Body of pancreas (tissue), 4 donors: ENCODE measurements around the gene NPHP4. TPM values are rescaled to one million over a fixed set of nuclear protein-coding genes. Genes with fewer than 3 reads are reported as not detected.

Source experiments
- ATAC-seq: fragments of 150-250 bp; one replicate; pipeline ENCODE4 v1.9.1; 2016
- DNase-seq, 4 donors: peaks; one replicate each; pipeline ENCODE4 v3.0.0-alpha.2; 2019
- H3K27ac ChIP-seq, 4 donors: fragments of 200-600 bp; sonication (generic); 1 replicate in 3 of 4; 2 replicates in 1 of 4; pipeline versions ENCODE4 v1.5.1 to v1.6.1; 2016 to 2019; ENCODE audit warnings: mild to moderate bottlenecking in 1 of 4, mixed read lengths in 1 of 4, moderate library complexity in 1 of 4
- H3K27me3 ChIP-seq, 2 donors: fragments of 200-600 bp; sonication (generic); one replicate each; pipeline ENCODE4 v1.6.0; 2016; ENCODE audit warnings: mild to moderate bottlenecking in 1 of 2
- H3K36me3 ChIP-seq, 2 donors: fragments of 200-600 bp; sonication (generic); replicated peaks in 1 of 2; 2 replicates each; pipeline ENCODE4 v1.5.1; 2016; ENCODE audit warnings: low read depth in 2 of 2; ENCODE audit not compliant: insufficient read depth in 1 of 2
- H3K4me1 ChIP-seq: fragments of 200-600 bp; sonication (generic); one replicate; pipeline ENCODE4 v1.6.0; 2016
- H3K4me3 ChIP-seq, 2 donors: fragments of 200-600 bp; sonication (generic); 1 replicate in 1 of 2; 2 replicates in 1 of 2; pipeline ENCODE4 v1.5.1; 2016 to 2019
- H3K9me3 ChIP-seq, 3 donors: fragments of 200-600 bp; sonication (generic); 1 replicate in 2 of 3; 2 replicates in 1 of 3; pipeline ENCODE4 v1.5.1; 2016
- CTCF ChIP-seq, 7 experiments: fragments of 450-650 bp in 4 of 7; fragments of 200-600 bp in 3 of 7; sonication (generic) in 3 of 7; IDR thresholded peaks; one replicate each; pipeline ENCODE4 v1.5.1; 2016 to 2019; ENCODE audit warnings: antibody characterized with exemption in 7 of 7
- POLR2A ChIP-seq, 3 donors: fragments of 450-650 bp; IDR thresholded peaks; one replicate each; pipeline ENCODE4 v1.6.1; 2016; ENCODE audit warnings: antibody characterized with exemption in 3 of 3, mild to moderate bottlenecking in 2 of 3
- WGBS, 2 donors: methylation state at CpG; one replicate each; pipeline ENCODE4 v1.1.5; 2017; 5-methylcytosine and 5-hydroxymethylcytosine counted together
- intact Hi-C: fragments of 100-400 bp; cut with DNase I; formaldehyde crosslinking; loops from one replicate; pipeline ENCODE4 v1.15.1; 2023
- total RNA-seq, 2 donors: library from RNA; depleted of rRNA; stranded (reverse); fragments of >200 nt; gene quantifications; one replicate each; pipeline ENCODE4 v1.1.0, GENCODE V29; 2016

NPHP4 gene
- total RNA-seq, 2 donors from 2014 or later, result 10.4 to 48.5 TPM

GRCh38 chr1:5843521-5844096 lies 148.6 kb downstream of the NPHP4 start:
- Histone ChIP-seq H3K27ac (no peak overlapping the region), H3K9me3 (no peaks in the 10 kb centered on the region), H3K4me1 (no peaks in the 10 kb centered on the region), H3K27me3 (no peaks in the 10 kb centered on the region), H3K36me3 (no peaks in the 10 kb centered on the region), H3K4me3 (no peak overlapping the region)
- TF ChIP-seq CTCF (IDR thresholded peaks at IDR 0.05) (no peak), POLR2A (IDR thresholded peaks at IDR 0.05) (no peak)
- intact Hi-C loops, result no loop called here
- DNase-seq (no peak), ATAC-seq (no peak)
- 35 to 38% methylated on average over 5 to 13 of the region's 13 CpGs for WGBS, 2 donors

- no peak for ATAC-seq
Measured at GRCh38 chr1:5842679-5843078, 149.5 kb downstream of the NPHP4 start.

GRCh38 chr1:5840551-5841001 lies 151.6 kb downstream of the NPHP4 start:
- Histone ChIP-seq H3K36me3 (no peaks in the 10 kb centered on the region), H3K4me1 (no peaks in the 10 kb centered on the region), H3K9me3 (no peaks in the 10 kb centered on the region), H3K4me3 (no peak overlapping the region), H3K27me3 (no peaks in the 10 kb centered on the region), H3K27ac (no peak overlapping the region)
- TF ChIP-seq CTCF (IDR thresholded peaks at IDR 0.05), result no peak
- no peak for TF ChIP-seq POLR2A (IDR thresholded peaks at IDR 0.05)
- ATAC-seq (no peak), DNase-seq (no peak)
- intact Hi-C loops, result no loop called here
- WGBS, 2 donors, result 73 to 80% methylated on average over 14 to 15 of the region's 16 CpGs

More at GRCh38 chr1:5842679-5843078, 149.5 kb downstream of the NPHP4 start:
- Histone ChIP-seq H3K36me3 (no peaks in the 10 kb centered on the region), H3K4me1 (no peaks in the 10 kb centered on the region), H3K27me3 (no peaks in the 10 kb centered on the region), H3K4me3 (no peak overlapping the region), H3K27ac (no peak overlapping the region), H3K9me3 (no peaks in the 10 kb centered on the region)
- DNase-seq, result no peak
- WGBS, 2 donors, result 62 to 67% methylated on average over 12 of the region's 13 CpGs
- intact Hi-C loops, result no loop called here
- TF ChIP-seq POLR2A (IDR thresholded peaks at IDR 0.05) (no peak), CTCF (IDR thresholded peaks at IDR 0.05) (no peak)

GRCh38 chr1:5839881-5840550 lies 152.2 kb downstream of the NPHP4 start:
- whole genome bisulfite sequencing, 2 donors, result 78 to 80% methylated on average over 8 to 11 of the region's 11 CpGs
- intact Hi-C loops, result no loop called here
- no peak for DNase-seq

More at GRCh38 chr1:5839881-5840550, 152.2 kb downstream of the NPHP4 start:
- Histone ChIP-seq H3K4me1 (no peaks in the 10 kb centered on the region), H3K27me3 (no peaks in the 10 kb centered on the region), H3K9me3 (no peaks in the 10 kb centered on the region), H3K27ac (no peak overlapping the region), H3K36me3 (no peaks in the 10 kb centered on the region), H3K4me3 (no peak overlapping the region)
- TF ChIP-seq POLR2A (IDR thresholded peaks at IDR 0.05), result no peak
- TF ChIP-seq CTCF (IDR thresholded peaks at IDR 0.05), result no peak
- ATAC-seq, result no peak
